GM21447 (cell line): Measurements from ENCODE around the gene COBL.

Source experiments
- ATAC-seq: cut with Tn5 transposase; IDR thresholded peaks from one replicate; pipeline ENCODE4 v1.9.1; 2021; ENCODE audit not compliant: unreplicated experiment

COBL gene

GRCh38 chr7:51151455-51151854 is 165.2 kb downstream of the COBL start:
- no peak for ATAC-seq

DNA sequence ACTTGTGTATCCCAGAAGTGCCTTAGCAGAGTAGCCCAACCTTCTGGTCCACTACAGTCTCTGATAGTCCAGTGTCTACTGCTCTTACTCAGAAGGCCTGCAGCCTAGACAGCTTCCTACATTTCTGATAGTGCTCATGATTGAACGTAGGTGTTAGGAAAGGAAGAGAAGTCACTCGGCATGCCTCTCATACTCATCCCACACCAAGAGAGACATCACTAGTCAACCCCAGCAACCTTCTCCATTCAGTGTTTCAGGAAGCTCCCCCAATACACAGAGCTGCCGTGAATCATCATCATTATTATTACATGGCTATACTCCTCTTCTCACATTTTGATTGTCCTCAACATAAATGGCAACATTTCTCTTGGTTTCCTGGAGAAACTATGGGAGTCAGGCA is 166.4 kb downstream of the COBL start:
- no peak for ATAC-seq

DNA sequence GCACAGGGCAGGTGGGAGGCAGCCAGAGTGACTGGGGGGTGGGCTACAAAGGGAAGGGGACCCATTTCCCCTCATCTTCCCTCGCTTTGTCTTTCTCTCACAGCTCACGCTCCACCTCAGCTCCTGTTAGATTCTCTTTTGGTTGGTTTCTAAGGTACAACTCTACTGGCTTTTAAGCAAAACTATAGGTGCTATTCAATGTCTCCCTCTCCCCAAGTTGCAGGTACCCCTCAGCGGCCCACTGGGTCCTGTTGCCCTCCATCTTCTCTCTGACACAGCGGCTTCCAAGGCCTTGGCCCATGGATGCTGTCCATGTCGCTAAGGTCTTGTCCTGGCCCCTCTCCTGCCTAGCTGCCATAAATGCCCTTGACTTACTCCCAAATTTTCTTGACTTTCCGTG is 168.4 kb downstream of the COBL start:
- no peak for ATAC-seq

DNA sequence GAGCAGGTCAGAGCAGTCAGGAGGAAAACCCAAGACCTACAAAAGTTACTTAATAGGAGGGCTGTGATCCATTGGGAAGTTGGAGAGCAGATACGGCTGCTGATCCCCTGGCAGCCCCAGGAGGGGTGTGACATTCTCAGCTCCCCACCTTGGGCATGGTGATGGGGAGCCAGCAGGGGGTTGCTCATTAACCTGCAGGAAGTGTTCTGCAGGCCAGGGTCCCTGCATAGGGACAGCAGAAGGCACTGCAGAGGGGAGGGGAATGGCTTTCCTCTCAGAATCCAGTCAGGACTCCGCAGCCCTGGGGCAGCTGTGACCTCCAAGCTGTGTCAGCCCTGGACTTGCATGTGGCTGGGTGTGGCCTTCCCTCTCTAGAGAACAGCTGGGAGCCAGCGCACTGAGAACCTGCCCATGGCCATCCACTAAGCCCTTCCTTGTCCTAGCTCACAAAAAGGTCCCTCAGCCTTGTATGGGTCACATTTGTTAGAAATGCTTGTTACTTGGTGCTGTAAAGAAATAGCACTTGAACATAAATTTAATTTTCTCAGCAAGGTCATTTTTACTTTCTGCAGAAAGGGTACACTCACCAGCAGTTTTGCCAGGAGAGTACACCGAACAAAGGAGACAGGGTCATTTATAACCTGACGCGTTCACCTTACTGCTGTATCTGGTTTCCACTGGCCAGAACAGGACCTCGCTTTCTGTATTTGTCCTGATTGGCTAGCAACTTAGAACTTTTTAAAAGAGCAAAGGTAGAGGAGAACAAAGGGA is 169.6 kb downstream of the COBL start:
- ATAC-seq, result no peak

- no peak for ATAC-seq
Measured at GRCh38 chr7:51144178-51144577, 172.4 kb downstream of the COBL start.

GRCh38 chr7:51142741-51143385 is 173.7 kb downstream of the COBL start:
- no peak for ATAC-seq

- no peak for ATAC-seq
Measured at GRCh38 chr7:51141451-51142003, 175.1 kb downstream of the COBL start.

GRCh38 chr7:51140199-51141164 is 176.1 kb downstream of the COBL start:
- ATAC-seq, result no peak

- no peak for ATAC-seq
Measured at GRCh38 chr7:51139796-51140195, 176.8 kb downstream of the COBL start.

DNA sequence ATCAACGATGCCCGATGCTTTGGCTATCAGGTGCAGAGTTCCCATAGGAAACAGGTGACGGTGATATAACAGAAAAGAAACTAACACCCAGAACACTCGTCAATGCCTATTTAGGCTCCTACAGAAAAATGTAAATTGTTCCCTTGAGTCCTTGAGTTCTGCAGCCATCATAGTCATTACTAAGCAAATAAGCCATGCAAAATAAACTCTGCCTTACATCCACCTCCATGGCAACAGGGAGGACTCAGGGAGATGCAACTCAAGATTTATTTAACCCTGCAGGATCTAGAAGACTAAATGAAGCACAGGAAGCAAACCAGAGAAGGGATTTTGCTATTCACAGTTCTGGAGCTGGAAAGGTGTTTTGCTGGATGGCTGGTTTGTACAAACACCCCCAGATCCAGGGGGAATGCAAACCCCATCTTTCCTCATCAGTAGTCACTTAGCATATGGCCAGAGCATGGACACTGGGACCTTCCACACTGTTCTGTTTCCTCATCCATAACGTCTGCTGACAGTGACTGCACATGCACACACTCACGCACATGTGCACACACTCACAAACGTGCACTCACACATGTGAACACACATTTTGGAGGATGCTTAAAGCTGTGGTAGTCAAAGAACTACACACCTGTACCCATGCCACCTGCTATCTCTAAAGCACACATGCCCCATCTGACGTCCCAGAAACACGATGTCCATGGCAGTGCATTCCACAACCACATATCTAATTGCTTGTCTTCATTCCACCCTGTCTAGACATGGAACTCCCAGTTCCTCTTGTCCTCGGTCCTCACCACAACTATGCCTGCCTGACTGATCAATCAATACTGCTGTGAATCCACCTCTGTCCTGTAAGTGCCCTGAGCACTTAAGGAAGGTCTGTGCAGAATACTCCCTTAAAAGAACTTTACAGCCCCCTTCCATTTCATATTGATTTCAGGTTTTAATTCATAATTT is 178.2 kb downstream of the COBL start:
- ATAC-seq, result no peak

GRCh38 chr7:51135576-51135975 is 181.0 kb downstream of the COBL start:
- ATAC-seq, result no peak

DNA sequence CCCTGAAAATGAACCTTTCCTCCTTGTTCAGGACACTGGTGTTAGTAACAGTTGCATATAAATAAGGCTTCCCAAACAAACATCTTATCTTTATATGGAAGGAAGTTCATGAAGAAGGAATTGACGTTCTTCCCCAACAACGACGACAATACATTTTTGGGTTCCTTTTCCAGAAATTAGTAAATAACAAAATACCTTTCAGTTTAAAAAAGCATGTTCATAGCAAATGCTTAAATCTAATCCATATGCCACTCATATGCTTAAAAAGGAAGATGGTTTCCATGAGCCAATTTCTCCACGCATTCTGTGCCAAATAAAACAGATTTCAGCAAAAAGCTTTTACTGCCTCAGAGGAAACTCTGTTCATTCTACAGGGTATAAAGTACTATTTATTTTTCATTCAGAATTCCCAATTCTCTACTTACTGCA is 182.6 kb downstream of the COBL start:
- no peak for ATAC-seq

DNA sequence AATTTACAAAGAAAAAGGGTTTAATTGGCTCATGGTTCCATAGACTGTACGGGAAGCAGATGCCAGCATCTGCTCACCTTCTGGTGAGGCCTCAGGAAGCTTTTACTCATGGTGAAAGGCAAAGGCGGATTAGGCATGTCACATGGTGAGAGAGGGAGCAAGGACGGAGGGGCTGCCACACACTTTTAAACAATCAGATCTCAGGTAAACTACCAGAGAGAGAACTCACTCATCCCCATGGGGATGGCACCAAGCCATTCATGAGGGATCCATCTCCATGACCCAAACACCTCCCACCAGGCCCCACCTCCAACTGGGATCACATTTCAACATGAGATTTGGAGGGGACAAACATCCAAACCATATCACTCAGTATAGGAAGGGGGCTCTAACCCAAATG is 183.9 kb downstream of the COBL start:
- ATAC-seq, result no peak

GRCh38 chr7:51129527-51130472 is 186.8 kb downstream of the COBL start:
- no peak for ATAC-seq

DNA sequence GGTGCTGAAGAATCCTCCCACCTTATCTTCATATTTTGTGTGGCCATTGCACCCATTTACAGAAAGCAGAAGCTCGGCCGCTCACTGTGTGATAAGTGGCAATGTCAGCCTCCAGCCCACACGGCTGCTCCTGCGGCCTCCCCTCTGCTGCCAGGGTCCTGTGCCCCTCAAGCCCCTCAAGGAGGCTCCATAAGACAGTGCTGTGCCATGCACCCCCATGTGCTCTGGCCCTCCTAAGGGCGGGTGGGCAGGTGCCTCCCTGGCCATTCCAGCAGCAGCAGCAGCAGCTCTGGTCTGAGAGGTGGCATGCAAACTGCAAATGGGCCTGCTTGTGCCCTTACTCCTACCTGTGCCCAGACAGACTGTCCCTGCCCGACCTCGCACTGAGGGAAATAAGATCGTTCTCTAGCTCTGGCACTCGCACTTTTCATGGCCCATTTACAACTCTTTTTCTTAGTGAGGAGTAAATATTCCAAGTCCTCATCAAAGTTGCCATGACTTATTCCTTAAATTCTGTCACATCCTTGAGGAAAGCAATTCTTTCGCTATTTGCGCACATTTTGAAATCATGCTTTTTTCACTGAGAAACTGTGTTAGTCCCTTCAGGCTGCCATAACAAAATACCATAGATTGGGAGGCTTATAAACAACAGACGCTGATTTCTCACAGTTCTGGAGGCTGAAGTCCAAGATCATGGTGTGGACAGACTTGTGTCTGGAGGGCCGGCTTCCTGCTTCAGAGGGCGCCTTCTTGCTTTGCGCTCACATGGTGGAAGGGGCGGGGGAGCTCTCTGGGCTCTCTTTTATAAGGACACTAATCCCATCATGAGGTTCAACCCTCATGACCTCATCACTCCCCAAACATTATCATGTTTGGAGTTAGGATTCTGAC is 187.8 kb downstream of the COBL start:
- ATAC-seq, result no peak

GRCh38 chr7:51127618-51127904 is 189.0 kb downstream of the COBL start:
- no peak for ATAC-seq

GRCh38 chr7:51126813-51127617 is 189.6 kb downstream of the COBL start:
- ATAC-seq, result no peak
